ENCODE results near the gene ZBTB16. TPM values are rescaled to one million over a fixed set of nuclear protein-coding genes. Genes with fewer than 3 reads are reported as not detected.

Gene ZBTB16
- total and polyA plus RNA-seq, 2 of the 4 experiments (the other 2 are of a cell fraction) = not detected

GRCh38 chr11:114162719-114163123, 103.2 kb downstream of the ZBTB16 start:
- H2BK120ac ChIP-seq (ENCODE audit: low read depth, low read length) = no peak overlapping the region
- H3K4ac ChIP-seq (ENCODE audit: low read depth, low read length) = no peak overlapping the region
- DNase-seq = peak; percentile 94
- ChIA-PET POLR2A (ENCODE audit: unreplicated experiment) (no interaction called here), CTCF (interaction anchor here (0.7 kb wide), 2 partner anchors 13 to 49 kb away, joined by 3 to 4 read pairs; no protein-coding TSS in a partner anchor)
- H3K14ac ChIP-seq (replicated peaks; ENCODE audit: low read depth, low read length) = no peak overlapping the region
- H2AFZ ChIP-seq (replicated peaks; ENCODE audit: low read length, poor library complexity) = no peak overlapping the region
- H3K4me1 ChIP-seq (ENCODE audit: control insufficient read depth, insufficient read depth, low read length) = peaks cover 16% of the 10 kb centered on the region; the same call in 1 of the 2 replicates
- H3K27me3 ChIP-seq (ENCODE audit: control insufficient read depth, insufficient read depth, low read length) = peaks cover 49% of the 10 kb centered on the region
- H3K9ac ChIP-seq (ENCODE audit: low read depth, low read length) = no peak overlapping the region
- no peak overlapping the region for H4K91ac ChIP-seq (ENCODE audit: insufficient read depth, low read depth, low read length)
- no peak overlapping the region for H3K4me3 ChIP-seq (ENCODE audit: insufficient read depth, low read depth, low read length)
- no peak overlapping the region for H2BK15ac ChIP-seq (ENCODE audit: low read depth, low read length)
- H3K23ac ChIP-seq (ENCODE audit: low read depth, low read length) = no peak overlapping the region
- H2BK5ac ChIP-seq (ENCODE audit: low read depth, low read length, poor library complexity, severe bottlenecking) = no peak overlapping the region
- peak; percentile 73 for ATAC-seq (ENCODE audit: low read depth)
- no TSS peak for BruUV-seq (replicated peaks)
- no peak overlapping the region for H3K56ac ChIP-seq (ENCODE audit: extremely low read depth, insufficient read depth, low read length)
- H3K9me3 ChIP-seq (ENCODE audit: control insufficient read depth, insufficient read depth, low read length) = no peaks in the 10 kb centered on the region
- no peak overlapping the region; the same call in 1 of the 2 replicates for H4K5ac ChIP-seq (ENCODE audit: low read depth, low read length)
- WGBS, 2 experiments (ENCODE audit: extremely low coverage in 2 of 2, insufficient read length in 1 of 2) = no CpG with 5 or more reads among the region's 12 CpGs
- no peak overlapping the region for H2AK5ac ChIP-seq (ENCODE audit: low read depth, low read length)
- H4K8ac ChIP-seq (ENCODE audit: low read depth in 2 of 2, low read length in 2 of 2) = no peak overlapping the region
- no peaks in the 10 kb centered on the region; the same call in 1 of the 2 replicates for H4K20me1 ChIP-seq (ENCODE audit: insufficient read depth, low read length)
- H3K18ac ChIP-seq (ENCODE audit: low read depth, low read length) = no peak overlapping the region; the same call in 1 of the 2 replicates
- in situ Hi-C loops (cut with MboI; ENCODE audit: low sequenced_read_pairs) = no loop called here
- intact Hi-C loops (cut with micrococcal nuclease) = loop anchor here (5.0 to 10.0 kb wide), 3 partner anchors 100 to 288 kb away; partner anchors contain the start of gene USP28
- H3K27ac ChIP-seq (ENCODE audit: insufficient read depth, low read length) = no peak overlapping the region; the same call in 1 of the 2 replicates
- no peak overlapping the region for H2BK20ac ChIP-seq (ENCODE audit: low read depth, low read length)
- H2AK9ac ChIP-seq (replicated peaks; ENCODE audit: low read depth, low read length, poor library complexity) = no peak overlapping the region
- H3K9me1 ChIP-seq (ENCODE audit: insufficient read depth, low read length) = peaks cover 3% of the 10 kb centered on the region; the same call in 1 of the 2 replicates
- dilution Hi-C loops (cut with HindIII; ENCODE audit: low sequenced_read_pairs, unreplicated experiment) = no loop called here
- H3K36me3 ChIP-seq (ENCODE audit: control insufficient read depth, insufficient read depth, low read length) = no peaks in the 10 kb centered on the region
- H3K4me2 ChIP-seq (ENCODE audit: low read depth, low read length) = peak overlapping the region; percentile 31; the same call in 1 of the 2 replicates
- no peaks in the 10 kb centered on the region for H3K79me1 ChIP-seq (ENCODE audit: low read depth in 1 of 2, low read length in 2 of 2)
- no peak for TF ChIP-seq MXI1 (IDR thresholded peaks at IDR 0.05; ENCODE audit: borderline replicate concordance, low read depth, low read length)
- TF ChIP-seq MAFK (IDR thresholded peaks at IDR 0.05; ENCODE audit: low read depth, low read length) = no peak
- TF ChIP-seq RCOR1 (IDR thresholded peaks at IDR 0.05; ENCODE audit: insufficient replicate concordance, low read length) = no peak
- no peak for TF ChIP-seq ELK1 (IDR thresholded peaks at IDR 0.05; ENCODE audit: borderline replicate concordance, low read depth, low read length)
- TF ChIP-seq CEBPB (IDR thresholded peaks at IDR 0.05; ENCODE audit: low read depth, low read length) = peak; percentile 17; the same call in 1 of the 2 replicates

Measured in IMR-90 (cell line).